ENCODE measurements around the gene MTIF2. TPM values are rescaled to one million over a fixed set of nuclear protein-coding genes. Genes with fewer than 3 reads are reported as not detected.
A peak's percentile ranks its signal among the peaks of the same experiment; 100 is the strongest.
"Not testable (repeated sequence)": the region's sequence is repeated elsewhere in the genome, so short reads cannot be mapped to it uniquely, and the experiment has no call there.

Gene MTIF2
- total RNA-seq, 1 experiment from 2014 or later = 49.6 TPM

DNA sequence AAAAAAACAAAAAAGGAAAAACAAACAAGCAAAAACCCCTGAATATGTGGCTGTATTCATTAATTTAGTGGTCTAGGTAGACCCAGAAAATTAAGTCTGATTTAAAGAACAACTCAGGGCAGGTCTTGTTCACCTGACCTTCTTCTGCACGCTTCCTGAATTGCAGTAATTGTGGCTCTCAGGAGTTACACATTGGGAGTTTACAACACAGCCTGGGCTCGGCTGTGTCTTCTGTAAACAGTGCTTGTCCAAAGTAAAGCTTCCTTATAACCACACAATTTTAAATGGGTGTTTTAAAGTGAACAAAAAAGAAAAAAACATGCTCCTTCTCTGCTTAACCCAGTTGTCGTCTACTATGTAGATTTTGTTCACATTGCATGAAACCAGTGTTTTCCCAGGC, 8.3 kb upstream of the MTIF2 start:
- Histone ChIP-seq H4K20me1 (ENCODE audit: low read length) (no peaks in the 10 kb centered on the region), H3K9me2 (replicated peaks; ENCODE audit: low read length) (no peaks in the 10 kb centered on the region), H3K4me2 (ENCODE audit: low read length) (no peak overlapping the region), H3K4me3 (ENCODE audit: low read length) (no peak overlapping the region), H3K79me2 (ENCODE audit: low read length) (0 out of 2 replicates have a peak, but pooled peaks cover under 1% of the 10 kb centered on the region), H3K4me1 (ENCODE audit: insufficient read depth, low read length) (peaks cover 8% of the 10 kb centered on the region), H3K9me3 (ENCODE audit: low read length) (no peaks in the 10 kb centered on the region), H3K27ac (ENCODE audit: low read length) (no peak overlapping the region), H3K36me3 (ENCODE audit: low read depth, low read length) (no peaks in the 10 kb centered on the region), H2AFZ (ENCODE audit: low read length) (no peak overlapping the region), H3K9ac (ENCODE audit: low read length) (no peak overlapping the region), H3K27me3 (ENCODE audit: low read length) (no peaks in the 10 kb centered on the region), H3F3A (ENCODE audit: low read length, unreplicated experiment) (no peaks in the 10 kb centered on the region)
- TF ChIP-seq, protein P1, sequence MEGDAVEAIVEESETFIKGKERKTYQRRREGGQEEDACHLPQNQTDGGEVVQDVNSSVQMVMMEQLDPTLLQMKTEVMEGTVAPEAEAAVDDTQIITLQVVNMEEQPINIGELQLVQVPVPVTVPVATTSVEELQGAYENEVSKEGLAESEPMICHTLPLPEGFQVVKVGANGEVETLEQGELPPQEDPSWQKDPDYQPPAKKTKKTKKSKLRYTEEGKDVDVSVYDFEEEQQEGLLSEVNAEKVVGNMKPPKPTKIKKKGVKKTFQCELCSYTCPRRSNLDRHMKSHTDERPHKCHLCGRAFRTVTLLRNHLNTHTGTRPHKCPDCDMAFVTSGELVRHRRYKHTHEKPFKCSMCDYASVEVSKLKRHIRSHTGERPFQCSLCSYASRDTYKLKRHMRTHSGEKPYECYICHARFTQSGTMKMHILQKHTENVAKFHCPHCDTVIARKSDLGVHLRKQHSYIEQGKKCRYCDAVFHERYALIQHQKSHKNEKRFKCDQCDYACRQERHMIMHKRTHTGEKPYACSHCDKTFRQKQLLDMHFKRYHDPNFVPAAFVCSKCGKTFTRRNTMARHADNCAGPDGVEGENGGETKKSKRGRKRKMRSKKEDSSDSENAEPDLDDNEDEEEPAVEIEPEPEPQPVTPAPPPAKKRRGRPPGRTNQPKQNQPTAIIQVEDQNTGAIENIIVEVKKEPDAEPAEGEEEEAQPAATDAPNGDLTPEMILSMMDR (conservative IDR thresholded peaks at IDR 0.05; ENCODE audit: low read depth, low read length) = no peak
- no peak for TF ChIP-seq EZH2 (IDR thresholded peaks at IDR 0.05; ENCODE audit: low read length, unreplicated experiment)
- TF ChIP-seq EZH2phosphoT487 (IDR thresholded peaks at IDR 0.05; ENCODE audit: borderline replicate concordance, low read length) = no peak
- no TSS peak for BruUV-seq (replicated peaks)
- intact Hi-C loops (cut with micrococcal nuclease) = no loop called here
- ChIA-PET POLR2A (ENCODE audit: unreplicated experiment) (no interaction called here), CTCF (interaction anchor here (0.6 kb wide), 1 partner anchor 17 kb away, joined by 5 read pairs; no protein-coding TSS in a partner anchor)
- DNase-seq (no peak), ATAC-seq (no peak)

DNA sequence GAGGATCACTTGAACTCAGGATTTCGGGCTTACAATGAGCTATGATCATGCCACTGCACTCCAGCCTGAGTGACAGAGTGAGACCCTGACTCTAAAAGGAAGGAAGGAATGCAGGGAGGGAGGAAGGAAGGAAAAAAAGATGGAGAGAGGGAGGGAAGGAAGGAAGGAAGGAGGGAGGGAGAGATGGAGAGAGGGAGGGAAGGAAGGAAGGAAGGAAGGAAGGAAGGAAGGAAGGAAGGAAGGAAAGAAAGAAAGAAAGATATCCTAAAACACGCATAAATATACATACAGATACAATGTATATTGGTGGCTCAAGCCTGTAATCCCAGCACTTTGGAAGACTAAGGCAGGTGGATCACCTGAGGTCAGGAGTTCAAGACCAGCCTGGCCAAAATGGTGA, 5.3 kb upstream of the MTIF2 start:
- intact Hi-C loops (cut with micrococcal nuclease); H4K20me1 ChIP-seq (ENCODE audit: low read length); H3K9ac ChIP-seq (ENCODE audit: low read length); DNase-seq; ATAC-seq; H3K36me3 ChIP-seq (ENCODE audit: low read depth, low read length); POLR2A ChIA-PET (ENCODE audit: unreplicated experiment); H3K4me2 ChIP-seq (ENCODE audit: low read length); H3K9me2 ChIP-seq (replicated peaks; ENCODE audit: low read length); H3K27ac ChIP-seq (ENCODE audit: low read length); H2AFZ ChIP-seq (ENCODE audit: low read length); H3K79me2 ChIP-seq (ENCODE audit: low read length); H3K4me1 ChIP-seq (ENCODE audit: insufficient read depth, low read length); H3K4me3 ChIP-seq (ENCODE audit: low read length); H3K9me3 ChIP-seq (ENCODE audit: low read length); BruUV-seq (replicated peaks); H3F3A ChIP-seq (ENCODE audit: low read length, unreplicated experiment); CTCF ChIA-PET; H3K27me3 ChIP-seq (ENCODE audit: low read length): not testable (repeated sequence)

DNA sequence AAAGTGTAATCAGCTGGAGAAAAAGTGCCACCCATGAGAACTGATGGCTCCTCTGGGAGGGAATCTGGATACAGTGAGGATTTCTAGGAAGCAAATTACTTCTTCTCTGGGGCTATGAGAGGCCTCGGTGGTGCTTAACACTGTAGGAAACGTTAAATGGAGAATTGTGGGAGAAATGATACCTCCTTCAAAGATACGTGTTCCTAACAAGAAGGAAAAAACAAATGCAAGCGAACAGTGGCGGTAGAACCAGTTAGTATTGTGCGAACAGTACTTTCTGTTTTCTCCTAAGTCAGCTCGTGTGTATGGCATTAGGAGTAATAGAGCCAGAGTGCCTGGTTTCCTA, 587 bp upstream of the MTIF2 start:
- ChIA-PET CTCF (no interaction called here), POLR2A (ENCODE audit: unreplicated experiment) (no interaction called here)
- TF ChIP-seq EZH2phosphoT487 (IDR thresholded peaks at IDR 0.05; ENCODE audit: borderline replicate concordance, low read length) (no peak), EZH2 (IDR thresholded peaks at IDR 0.05; ENCODE audit: low read length, unreplicated experiment) (no peak)
- TF ChIP-seq, protein P1 (conservative IDR thresholded peaks at IDR 0.05; ENCODE audit: low read depth, low read length) = no peak
- H3K9me2 ChIP-seq (replicated peaks; ENCODE audit: low read length) = no peaks in the 10 kb centered on the region
- no peaks in the 10 kb centered on the region for H3K9me3 ChIP-seq (ENCODE audit: low read length)
- peak overlapping the region; percentile 95 for H3K4me2 ChIP-seq (ENCODE audit: low read length)
- TSS peak; percentile 92 for BruUV-seq (replicated peaks)
- H3K79me2 ChIP-seq (ENCODE audit: low read length) = peaks cover 22% of the 10 kb centered on the region
- H3F3A ChIP-seq (ENCODE audit: low read length, unreplicated experiment) = no peaks in the 10 kb centered on the region
- peaks cover 12% of the 10 kb centered on the region for H3K4me1 ChIP-seq (ENCODE audit: insufficient read depth, low read length)
- no peak for ATAC-seq
- H3K27me3 ChIP-seq (ENCODE audit: low read length) = no peaks in the 10 kb centered on the region
- peak overlapping the region; percentile 90 for H3K4me3 ChIP-seq (ENCODE audit: low read length)
- peak overlapping the region; percentile 38 for H3K27ac ChIP-seq (ENCODE audit: low read length)
- H2AFZ ChIP-seq (ENCODE audit: low read length) = peak overlapping the region; percentile 95
- H4K20me1 ChIP-seq (ENCODE audit: low read length) = no peaks in the 10 kb centered on the region
- intact Hi-C loops (cut with micrococcal nuclease) = loop anchor here (1.0 to 2.0 kb wide), 2 partner anchors 13 to 163 kb away; no protein-coding TSS in a partner anchor
- peaks cover 7% of the 10 kb centered on the region for H3K36me3 ChIP-seq (ENCODE audit: low read depth, low read length)
- no peak for DNase-seq
- peak overlapping the region; percentile 91 for H3K9ac ChIP-seq (ENCODE audit: low read length)
